Amniotic stem cell (primary cell): ENCODE results near the gene APEH.

Experiments used
- DNase-seq: peaks from one replicate; lab custom pipeline; 2025; lab: John Stamatoyannopoulos, UW

APEH gene

GRCh38 chr3:49650637-49651036, 23.5 kb upstream of the APEH start:
- DNase-seq = no peak

GRCh38 chr3:49652218-49652902, 21.8 kb upstream of the APEH start:
- no peak for DNase-seq

GRCh38 chr3:49652903-49653415, 21.2 kb upstream of the APEH start:
- no peak for DNase-seq

GRCh38 chr3:49653621-49654020, 20.5 kb upstream of the APEH start:
- DNase-seq = no peak

GRCh38 chr3:49654176-49654825, 19.9 kb upstream of the APEH start:
- no peak for DNase-seq

- no peak for DNase-seq
These were observed 19.1 kb upstream of the APEH start for GRCh38 chr3:49654955-49655556.

GRCh38 chr3:49655731-49656285, 18.3 kb upstream of the APEH start:
- DNase-seq = no peak

- no peak for DNase-seq
These were observed 17.5 kb upstream of the APEH start for GRCh38 chr3:49656541-49657112.

GRCh38 chr3:49657208-49657915, 16.8 kb upstream of the APEH start:
- no peak for DNase-seq

- no peak for DNase-seq
These were observed 15.4 kb upstream of the APEH start for GRCh38 chr3:49658711-49659110.

GRCh38 chr3:49659756-49660155, 14.4 kb upstream of the APEH start:
- DNase-seq = no peak

GRCh38 chr3:49661281-49661680, 12.9 kb upstream of the APEH start:
- no peak for DNase-seq

GRCh38 chr3:49662021-49662420, 12.1 kb upstream of the APEH start:
- no peak for DNase-seq

- no peak for DNase-seq
These were observed 11.3 kb upstream of the APEH start for GRCh38 chr3:49662720-49663413.

GRCh38 chr3:49663831-49664230, 10.3 kb upstream of the APEH start:
- DNase-seq = no peak

GRCh38 chr3:49664300-49664699, 9.9 kb upstream of the APEH start:
- no peak for DNase-seq

- no peak for DNase-seq
These were observed 8.2 kb upstream of the APEH start for GRCh38 chr3:49665822-49666519.

- DNase-seq = no peak
These were observed 7.6 kb upstream of the APEH start for GRCh38 chr3:49666592-49666991.

GRCh38 chr3:49667701-49668413, 6.3 kb upstream of the APEH start:
- no peak for DNase-seq

GRCh38 chr3:49668414-49668797, 5.7 kb upstream of the APEH start:
- DNase-seq = no peak
